GM18499 (cell line): ENCODE results near the gene SLC35A5.
"Not testable (repeated sequence)": the region's sequence is repeated elsewhere in the genome, so short reads cannot be mapped to it uniquely, and the experiment has no call there.

Source experiments
- ATAC-seq: cut with Tn5 transposase; IDR thresholded peaks from one replicate; pipeline ENCODE4 v1.9.1; 2021; ENCODE audit warnings: moderate number of reproducible peaks; ENCODE audit not compliant: insufficient read depth, unreplicated experiment

The SLC35A5 gene, protein sequence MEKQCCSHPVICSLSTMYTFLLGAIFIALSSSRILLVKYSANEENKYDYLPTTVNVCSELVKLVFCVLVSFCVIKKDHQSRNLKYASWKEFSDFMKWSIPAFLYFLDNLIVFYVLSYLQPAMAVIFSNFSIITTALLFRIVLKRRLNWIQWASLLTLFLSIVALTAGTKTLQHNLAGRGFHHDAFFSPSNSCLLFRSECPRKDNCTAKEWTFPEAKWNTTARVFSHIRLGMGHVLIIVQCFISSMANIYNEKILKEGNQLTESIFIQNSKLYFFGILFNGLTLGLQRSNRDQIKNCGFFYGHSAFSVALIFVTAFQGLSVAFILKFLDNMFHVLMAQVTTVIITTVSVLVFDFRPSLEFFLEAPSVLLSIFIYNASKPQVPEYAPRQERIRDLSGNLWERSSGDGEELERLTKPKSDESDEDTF

DNA sequence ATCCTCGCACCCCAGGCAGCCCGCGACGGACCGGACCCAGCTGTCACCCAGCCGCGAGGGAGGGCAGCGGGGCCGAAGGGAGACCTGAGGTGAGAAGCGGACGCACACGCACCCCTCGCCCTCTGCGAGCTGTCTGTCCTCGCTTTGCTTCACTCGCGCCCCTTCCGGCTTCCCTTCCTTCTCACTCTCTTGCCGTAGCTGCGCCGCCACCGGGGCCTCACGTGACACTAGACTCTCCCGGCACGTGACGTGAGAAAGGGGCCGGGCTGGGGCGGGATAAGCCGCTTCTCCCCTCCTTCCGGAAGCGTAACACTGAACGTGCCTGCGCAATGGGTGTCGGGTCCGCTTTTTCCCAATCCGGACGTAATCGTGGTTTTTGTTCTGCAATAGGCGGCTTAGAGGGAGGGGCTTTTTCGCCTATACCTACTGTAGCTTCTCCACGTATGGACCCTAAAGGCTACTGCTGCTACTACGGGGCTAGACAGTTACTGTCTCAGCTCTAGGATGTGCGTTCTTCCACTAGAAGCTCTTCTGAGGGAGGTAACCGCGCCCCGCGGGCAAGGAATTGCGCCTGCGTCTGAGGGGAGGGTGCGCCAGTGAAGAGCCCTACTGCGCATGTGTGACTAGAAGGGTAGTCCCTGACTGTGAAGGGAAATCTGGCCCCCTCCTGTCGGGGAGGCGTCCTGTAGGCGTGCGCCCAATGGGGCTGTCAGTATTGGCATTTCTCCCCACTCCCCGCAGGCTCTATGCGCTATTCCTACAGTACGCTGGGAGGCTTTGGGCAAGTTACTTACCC lies at the start of gene SLC35A5, which contains the start of gene ATG3:
TSS of gene SLC35A5 (plus strand) at position 312 of the 796 bp plus-strand sequence. CDS start 1,359 bp downstream, outside the sequence.
TSS of gene ATG3 (minus strand) at position 229 of the 796 bp plus-strand sequence. CDS start 434 bp downstream, outside the sequence.
- ATAC-seq: peak; percentile 64

DNA sequence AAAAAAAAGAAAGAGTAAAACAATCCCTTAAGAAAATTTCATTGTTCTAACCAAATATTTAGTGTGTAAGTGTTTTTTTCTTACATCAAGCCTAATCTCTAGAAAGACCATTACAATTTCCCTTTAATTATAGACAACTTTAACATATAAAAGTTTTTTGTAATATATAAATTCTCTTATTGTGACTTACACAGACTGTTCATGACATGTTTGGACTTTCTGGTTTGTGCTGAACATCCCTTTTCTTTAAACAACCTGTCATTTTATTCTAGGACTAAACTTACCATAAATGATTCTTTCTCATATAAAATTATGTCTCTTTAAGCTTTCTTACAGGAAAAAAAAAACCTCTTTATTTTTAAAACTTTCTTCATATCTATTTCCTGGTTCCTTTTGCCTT lies 49.5 kb upstream of the SLC35A5 start:
- no peak for ATAC-seq

DNA sequence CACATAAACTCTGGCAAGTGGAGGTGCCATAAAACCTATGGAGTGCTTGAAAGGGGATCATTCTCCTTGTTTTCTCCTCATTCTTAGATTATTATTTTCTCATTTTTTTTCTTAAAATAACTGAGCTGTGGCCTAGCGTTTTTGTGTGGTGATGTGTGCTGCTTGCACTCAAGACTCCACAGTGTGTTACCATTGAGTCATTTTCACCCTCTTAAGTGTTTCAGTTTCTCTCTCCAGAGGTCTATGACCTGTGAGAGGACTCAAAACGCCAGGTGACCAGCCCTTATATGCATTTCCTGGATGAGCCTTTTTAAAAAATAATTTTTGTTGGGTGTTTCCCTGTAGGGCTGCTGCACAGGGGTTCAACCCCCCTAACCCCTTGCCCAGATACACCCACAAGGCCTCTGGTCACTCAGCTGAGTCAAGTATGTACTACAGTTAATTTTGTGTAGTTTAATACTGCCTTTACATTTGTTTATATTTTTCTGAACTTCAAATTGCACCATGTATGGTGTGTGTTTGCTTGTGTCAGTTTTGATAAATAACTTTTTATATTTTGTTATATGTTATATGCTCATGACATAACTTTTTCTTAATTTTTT lies 47.2 kb upstream of the SLC35A5 start:
- ATAC-seq: peak; percentile 98

DNA sequence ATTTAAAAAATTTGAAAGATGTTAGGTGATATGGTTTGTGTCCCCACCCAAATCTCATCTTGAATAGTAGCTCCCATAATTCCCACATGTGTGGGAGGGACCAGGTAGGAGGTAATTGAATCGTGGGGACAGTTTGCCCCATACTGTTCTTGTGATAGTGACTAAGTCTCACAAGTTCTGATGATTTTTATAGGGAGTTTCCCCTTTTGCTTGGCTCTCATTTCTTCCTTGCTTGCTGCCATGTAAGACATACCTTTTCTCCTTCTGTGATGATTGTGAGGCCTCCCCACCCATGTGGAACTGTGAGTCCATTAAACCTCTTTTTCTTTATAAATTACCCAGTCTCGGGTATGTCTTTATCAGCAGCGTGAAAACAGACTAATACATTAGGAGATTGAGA lies 42.9 kb upstream of the SLC35A5 start:
- not testable (repeated sequence) for ATAC-seq

DNA sequence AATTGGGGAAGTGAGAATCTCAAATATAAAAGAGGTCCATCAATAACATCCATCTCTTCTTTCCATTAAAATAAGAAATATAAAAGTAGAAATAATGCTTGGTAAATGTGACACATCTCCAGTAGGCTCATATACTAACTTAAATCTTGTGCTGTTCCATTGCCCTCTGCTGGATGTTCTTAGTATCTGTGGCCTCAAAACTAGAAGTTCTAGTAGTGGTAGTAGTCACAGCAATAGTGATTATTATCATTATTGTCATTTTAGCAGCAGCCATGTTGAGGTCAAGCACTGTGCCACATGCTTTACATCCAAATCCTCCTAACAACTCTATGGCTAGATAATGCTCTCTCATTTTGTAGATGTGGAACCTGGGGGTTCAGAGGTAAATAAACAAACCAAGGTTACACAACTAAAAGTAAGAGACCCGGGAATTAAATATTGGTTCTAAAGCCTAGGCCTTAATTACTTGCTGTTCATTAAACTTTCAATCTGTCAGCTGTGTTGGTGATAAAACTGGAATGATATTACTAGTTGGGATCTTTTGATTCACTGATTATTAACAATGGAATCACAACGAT lies 42.3 kb upstream of the SLC35A5 start:
- ATAC-seq: no peak

DNA sequence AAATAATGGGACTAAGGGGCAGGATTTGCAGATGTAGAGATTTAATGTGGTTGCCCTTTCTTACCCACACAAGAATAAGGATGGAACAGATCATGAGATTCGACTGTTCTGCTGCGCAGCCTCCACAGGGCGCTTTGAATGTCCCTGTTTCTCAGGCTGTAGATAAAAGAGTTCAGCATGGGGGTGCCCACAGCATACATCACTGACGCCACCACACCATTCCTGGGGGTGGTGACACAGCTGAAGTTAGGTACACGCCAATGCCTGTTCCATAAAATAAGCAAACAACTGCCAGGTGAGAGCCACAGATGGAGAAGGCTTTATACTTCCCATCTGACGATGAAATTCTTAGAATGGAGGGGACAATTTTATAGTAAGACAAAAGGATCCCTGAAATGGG lies 37.7 kb upstream of the SLC35A5 start:
- ATAC-seq: not testable (repeated sequence)

DNA sequence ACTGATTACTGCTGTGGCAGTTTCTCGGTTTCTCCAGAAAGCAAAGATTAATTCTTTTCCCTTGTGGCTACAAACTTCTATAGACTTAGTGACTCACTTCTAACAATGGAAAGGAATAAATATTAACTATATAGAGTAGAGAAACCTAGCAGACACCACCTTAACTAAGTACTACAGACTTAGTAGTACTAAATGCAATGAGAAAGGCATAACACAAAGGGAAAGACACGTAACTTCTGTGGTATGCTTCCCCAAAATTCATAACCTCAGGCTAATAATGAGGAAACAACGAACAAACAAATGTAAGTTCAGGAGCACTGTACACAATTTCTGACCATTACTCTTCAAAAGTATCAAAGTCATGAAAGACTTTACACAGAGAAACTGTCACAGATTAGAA lies 31.3 kb upstream of the SLC35A5 start:
- ATAC-seq: no peak

DNA sequence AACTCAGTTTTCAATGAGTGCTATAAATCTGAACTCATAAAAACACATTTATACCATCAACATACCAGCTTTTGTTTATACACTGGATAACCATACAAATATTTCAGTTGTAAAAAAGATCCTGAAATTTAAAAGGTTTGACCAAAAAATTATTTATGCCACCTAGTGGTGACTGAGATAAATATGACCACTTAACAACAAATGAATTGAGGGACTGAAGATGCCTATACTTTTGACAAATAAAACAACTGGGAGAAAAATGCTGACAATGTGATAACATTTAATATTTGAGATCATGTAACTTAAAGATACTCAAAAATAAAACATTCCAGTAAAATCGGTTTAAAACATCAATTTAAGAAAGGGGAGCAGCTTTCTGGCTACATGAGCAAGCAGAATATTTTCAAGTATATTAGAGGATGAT lies 30.5 kb upstream of the SLC35A5 start:
- ATAC-seq: no peak

DNA sequence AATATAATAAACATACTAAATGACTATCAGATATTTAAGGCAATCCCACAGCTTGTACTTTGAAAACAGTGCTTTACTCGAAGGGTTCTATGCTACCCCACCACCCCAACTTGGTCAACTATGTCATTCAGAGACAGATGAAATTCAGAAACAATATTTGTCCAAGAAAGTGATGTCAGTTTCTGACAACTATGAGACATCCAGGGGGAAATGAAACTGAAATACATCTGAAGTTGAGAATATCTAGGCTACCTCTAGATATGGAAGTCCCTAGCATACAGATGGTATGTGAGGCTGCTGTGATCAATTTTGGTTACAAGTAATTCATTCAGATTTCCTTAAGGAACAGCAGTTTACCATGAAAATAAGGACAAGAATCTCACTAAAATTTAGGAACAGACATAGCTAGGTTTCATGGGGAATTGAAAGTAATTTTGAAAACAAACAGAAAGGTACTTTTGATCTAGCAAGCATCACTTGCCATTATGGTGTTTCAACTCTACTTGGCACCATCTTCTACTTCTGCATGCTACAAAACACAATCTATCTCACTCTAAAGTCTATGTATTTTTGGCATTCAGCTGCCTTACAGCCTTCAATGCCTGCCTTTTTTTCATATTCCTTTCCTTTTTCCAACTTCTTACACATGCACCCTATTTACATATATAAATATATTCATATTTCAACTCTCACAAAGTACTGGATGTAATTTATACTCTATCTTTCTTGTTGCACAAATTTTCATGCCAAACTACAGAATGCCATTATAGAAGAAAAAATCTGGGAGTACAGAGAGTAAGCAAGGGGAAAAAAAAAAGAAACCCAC lies 21.8 kb upstream of the SLC35A5 start:
- ATAC-seq: peak; percentile 88

DNA sequence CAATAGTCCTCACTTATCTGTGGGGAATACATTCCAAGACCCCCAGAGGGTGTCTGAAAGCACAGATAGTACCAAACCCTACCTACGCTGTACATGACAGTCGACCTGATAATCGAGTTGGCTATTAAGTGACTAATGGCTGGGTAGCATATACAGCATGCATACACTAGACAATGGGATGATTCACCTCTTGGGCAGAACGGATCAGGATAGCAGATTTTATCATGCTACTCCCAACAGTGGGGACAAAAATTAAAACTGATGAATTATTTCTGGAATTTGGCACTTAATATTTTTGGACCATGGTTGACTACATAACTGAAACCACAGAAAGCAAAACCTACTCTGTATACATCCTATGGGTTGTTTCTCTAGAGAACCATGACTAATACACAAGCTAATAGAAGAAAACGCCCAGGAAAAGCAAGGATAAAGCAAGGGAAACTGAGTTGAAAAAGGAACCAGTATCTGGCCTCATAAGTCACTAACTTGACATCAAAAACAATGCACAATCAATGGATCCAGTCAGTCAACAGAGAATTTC lies 15.6 kb upstream of the SLC35A5 start:
- ATAC-seq: no peak

DNA sequence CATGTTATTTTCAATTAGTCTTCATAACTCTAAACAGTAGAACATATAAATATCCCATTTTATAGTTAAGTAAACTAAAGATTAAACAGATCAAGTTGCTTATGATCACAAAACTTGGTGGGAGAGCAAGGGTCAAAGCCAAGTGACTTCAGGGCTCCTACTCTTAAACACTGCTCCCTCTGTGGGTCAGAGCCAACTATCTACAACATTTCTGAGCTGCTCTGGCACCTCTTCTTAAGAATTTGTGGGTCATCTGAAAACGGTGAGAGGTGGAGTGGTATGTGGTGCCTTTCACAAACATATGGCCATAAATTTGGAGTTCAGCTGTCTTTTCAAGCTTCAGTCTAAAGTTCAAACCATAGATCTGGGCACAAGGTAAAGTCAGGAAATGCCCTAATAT lies 11.0 kb upstream of the SLC35A5 start:
- no peak for ATAC-seq

DNA sequence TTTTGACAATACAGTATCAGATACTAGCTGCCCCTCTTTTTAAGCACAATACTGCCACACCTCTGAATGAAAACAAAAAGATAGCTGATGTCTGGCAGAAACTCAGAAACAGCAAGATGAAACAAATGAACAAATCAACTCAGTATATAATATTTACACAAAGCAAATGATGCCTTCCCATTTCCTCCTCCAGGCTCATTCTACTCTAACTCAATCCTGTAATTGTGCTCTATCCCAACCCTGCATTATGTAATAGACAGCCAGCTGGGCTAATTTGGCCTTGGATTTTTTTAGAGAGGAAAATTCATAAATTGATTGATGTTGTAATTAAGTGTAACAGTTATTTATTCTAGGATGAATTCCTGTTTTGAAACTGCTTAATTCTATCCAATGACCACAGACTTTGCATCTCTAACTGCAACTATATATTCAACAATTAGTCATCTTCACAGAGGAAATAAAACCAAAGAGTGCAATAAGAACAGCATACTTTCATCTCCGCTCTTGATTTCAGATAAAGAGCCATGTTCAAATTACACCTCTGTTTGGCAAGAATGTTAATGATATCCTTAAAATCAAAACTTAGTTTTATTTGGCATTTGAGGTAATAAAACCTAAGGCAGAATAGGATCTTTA lies 6.2 kb upstream of the SLC35A5 start:
- ATAC-seq: no peak

DNA sequence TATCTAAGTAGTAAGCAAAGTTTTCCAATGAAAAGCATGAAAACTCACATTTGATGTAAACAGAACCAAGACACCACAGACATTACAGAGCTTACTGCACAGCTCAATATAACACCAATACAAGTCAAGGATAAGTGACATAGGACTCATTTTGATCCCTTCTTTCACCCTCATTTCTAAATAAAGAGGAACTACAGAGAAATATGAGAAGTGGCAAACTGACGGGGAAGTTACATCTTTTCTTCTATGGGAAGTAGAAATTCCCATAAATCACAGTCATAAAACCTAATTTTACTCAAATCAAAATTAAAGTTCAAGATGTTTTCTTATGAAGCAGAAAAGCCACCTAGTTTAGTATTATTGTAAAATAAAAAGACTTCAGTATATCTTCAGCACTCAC lies 3.9 kb upstream of the SLC35A5 start:
- no peak for ATAC-seq

DNA sequence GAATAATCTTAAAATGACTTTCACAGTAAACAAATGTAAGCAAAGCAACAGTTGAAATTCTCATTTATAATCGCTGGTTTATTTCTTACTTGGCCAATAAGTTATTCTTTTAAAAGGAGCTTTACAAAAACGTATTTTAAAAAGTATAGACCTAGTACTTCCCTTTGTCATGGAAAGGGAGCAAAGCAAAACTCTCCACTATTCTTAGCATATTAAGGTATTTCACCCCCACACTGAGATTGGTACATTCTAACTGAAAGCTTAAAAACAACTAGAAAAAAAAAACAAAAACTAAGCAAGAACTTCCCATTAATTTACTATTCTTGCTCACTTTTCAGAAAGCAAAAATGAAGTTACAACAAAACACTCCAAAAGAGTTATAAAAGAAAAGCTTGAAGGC lies 1.5 kb upstream of the SLC35A5 start:
- no peak for ATAC-seq

DNA sequence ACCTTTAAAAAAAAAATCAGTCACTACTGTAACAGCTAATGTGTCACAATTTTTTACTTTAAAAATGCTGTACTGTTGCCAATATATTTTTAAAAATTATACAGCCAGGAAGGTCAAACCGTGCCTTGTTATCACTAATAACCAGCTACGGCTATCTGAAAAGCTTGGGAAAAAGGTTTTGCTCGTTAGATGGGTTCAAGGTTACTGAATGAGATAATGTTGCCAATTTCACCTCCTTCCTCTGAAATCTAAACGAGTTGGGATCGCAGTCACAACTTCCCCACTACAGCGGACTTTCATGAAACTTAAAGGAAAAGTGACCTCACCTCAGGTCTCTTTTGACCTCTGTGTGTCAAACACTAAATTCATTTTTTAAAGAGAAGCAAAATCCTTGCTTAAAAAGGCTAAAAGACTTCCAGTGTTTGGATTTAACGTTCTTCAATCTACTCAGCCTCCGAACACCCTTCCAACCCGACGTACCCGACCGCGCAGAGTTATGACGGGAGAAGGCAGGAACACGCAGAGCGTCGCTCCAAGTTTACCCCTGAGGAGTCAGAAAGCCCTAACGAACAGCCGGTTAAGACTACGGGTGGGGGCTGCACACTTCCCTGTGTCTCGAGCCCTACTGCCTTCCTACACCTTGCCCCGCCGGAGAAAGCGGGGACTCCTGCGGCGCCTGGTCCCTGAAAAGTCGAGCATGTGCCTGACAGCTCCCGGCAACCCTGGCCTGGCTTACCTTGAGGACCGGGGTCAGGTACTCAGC lies 943 bp upstream of the SLC35A5 start:
- ATAC-seq: peak; percentile 4

DNA sequence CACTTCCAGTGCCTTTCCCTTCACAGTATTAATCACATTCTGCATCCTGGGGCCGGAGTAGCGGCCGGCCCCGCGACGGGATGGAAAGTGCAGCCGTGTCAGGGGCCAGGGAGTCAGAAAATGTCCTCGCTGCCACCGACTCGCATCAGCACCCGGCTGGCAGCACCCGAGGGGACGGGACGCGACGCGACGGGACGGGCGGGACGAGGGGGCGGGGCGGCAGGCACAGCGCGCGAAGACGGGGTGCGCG lies 436 bp upstream of the SLC35A5 start:
- peak; percentile 26 for ATAC-seq

DNA sequence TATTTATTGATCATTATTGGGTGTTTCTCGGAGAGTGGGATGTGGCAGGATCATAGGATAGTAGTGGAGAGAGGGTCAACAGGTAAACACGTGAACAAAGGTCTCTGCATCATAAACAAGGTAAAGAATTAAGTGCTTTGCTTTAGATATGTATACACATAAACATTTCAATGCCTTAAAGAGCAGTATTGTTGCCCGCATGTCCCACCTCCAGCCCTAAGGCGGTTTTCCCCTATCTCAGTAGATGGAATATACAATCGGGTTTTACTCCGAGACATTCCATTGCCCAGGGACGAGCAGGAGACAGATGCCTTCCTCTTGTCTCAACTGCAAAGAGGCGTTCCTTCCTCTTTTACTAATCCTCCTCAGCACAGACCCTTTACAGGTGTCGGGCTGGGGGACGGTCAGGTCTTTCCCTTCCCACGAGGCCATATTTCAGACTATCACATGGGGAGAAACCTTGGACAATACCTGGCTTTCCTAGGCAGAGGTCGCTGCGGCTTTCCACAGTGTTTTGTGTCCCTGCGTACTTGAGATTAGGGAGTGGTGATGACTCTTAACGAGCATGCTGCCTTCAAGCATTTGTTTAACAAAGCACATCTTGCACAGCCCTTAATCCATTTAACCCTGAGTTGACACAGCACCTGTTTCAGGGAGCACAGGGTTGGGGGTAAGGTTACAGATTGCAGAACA lies 2.5 kb downstream of the SLC35A5 start:
- ATAC-seq: not testable (repeated sequence)

DNA sequence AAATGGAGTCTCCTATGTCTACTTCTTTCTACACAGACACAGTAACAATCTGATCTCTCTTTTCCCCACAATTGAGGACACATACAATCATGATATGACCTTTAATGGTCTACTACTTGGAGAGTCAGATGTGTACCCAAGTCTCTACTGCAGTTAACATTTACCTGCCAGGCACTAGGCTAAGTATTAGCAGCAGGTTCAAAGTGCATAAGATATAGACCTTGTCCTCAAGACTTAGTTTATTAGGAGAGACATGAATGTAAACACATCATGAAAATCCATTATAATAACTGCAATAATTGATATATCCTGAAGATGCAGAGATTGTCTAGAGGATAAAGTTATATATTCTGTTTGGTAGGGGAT lies 3.1 kb downstream of the SLC35A5 start:
- ATAC-seq: no peak
